CD14-positive monocyte (primary cell): ENCODE results near the gene TRIM62. TPM values are rescaled to one million over a fixed set of nuclear protein-coding genes. Genes with fewer than 3 reads are reported as not detected.

ENCODE experiments used
- DNase-seq, 3 donors: peaks; one replicate each; pipeline ENCODE4 v3.0.0-alpha.2; 2011 to 2022
- H2AFZ ChIP-seq: 2 replicates; pipeline ENCODE4 v1.6.0; 2012; ENCODE audit warnings: mild to moderate bottlenecking, low read depth, low read length, inconsistent platforms; ENCODE audit not compliant: insufficient read depth, poor library complexity, severe bottlenecking
- H3K27ac ChIP-seq, 2 donors: 1 replicate in 1 of 2; 2 replicates in 1 of 2; pipeline ENCODE4 v1.5.1; 2012 to 2013; ENCODE audit warnings: low read length in 2 of 2, control low read depth in 1 of 2, inconsistent platforms in 1 of 2, low read depth in 1 of 2, mild to moderate bottlenecking in 1 of 2
- H3K27me3 ChIP-seq, 2 donors: one replicate each; pipeline versions ENCODE4 v1.6.0 to v1.6.1; 2011 to 2013; ENCODE audit warnings: low read length in 2 of 2; ENCODE audit not compliant: control insufficient read depth in 2 of 2, insufficient read depth in 2 of 2
- H3K36me3 ChIP-seq, 2 donors: replicated peaks in 1 of 2; 1 replicate in 1 of 2; 2 replicates in 1 of 2; pipeline versions ENCODE4 v1.5.1 to v1.6.1; 2012 to 2013; ENCODE audit warnings: low read length in 2 of 2, control low read depth in 1 of 2, inconsistent platforms in 1 of 2, mild to moderate bottlenecking in 1 of 2; ENCODE audit not compliant: insufficient read depth in 2 of 2, control insufficient read depth in 1 of 2
- H3K4me1 ChIP-seq, 2 donors: 1 replicate in 1 of 2; 2 replicates in 1 of 2; pipeline versions ENCODE4 v1.5.1 to v1.6.1; 2012 to 2013; ENCODE audit warnings: low read length in 2 of 2, control low read depth in 1 of 2, inconsistent platforms in 1 of 2, mild to moderate bottlenecking in 1 of 2, moderate library complexity in 1 of 2; ENCODE audit not compliant: insufficient read depth in 2 of 2, control insufficient read depth in 1 of 2
- H3K4me2 ChIP-seq: replicated peaks from 2 replicates; pipeline ENCODE3; 2012; ENCODE audit warnings: low read length, moderate library complexity, mild to moderate bottlenecking; ENCODE audit not compliant: poor library complexity, severe bottlenecking; ENCODE audit errors: extremely low read depth
- H3K4me3 ChIP-seq, 3 experiments: fragments of 200-600 bp in 1 of 3; sonication (generic) in 1 of 3; replicated peaks in 1 of 3; 1 replicate in 2 of 3; 2 replicates in 1 of 3; pipeline ENCODE4 v1.5.1; 2011 to 2013; ENCODE audit warnings: low read length in 3 of 3, mild to moderate bottlenecking in 3 of 3, control low read depth in 2 of 3, low read depth in 2 of 3, inconsistent platforms in 1 of 3, moderate library complexity in 1 of 3
- H3K79me2 ChIP-seq: 2 replicates; pipeline ENCODE4 v1.6.0; 2012; ENCODE audit warnings: mild to moderate bottlenecking, control low read depth, inconsistent platforms, low read length, moderate library complexity; ENCODE audit not compliant: insufficient read depth
- H3K9ac ChIP-seq: 2 replicates; pipeline ENCODE4 v1.6.0; 2017; ENCODE audit warnings: low read length, mild to moderate bottlenecking; ENCODE audit not compliant: insufficient read depth, poor library complexity, severe bottlenecking
- H3K9me3 ChIP-seq, 2 donors: replicated peaks in 1 of 2; 1 replicate in 1 of 2; 2 replicates in 1 of 2; pipeline versions ENCODE4 v1.5.1 to v1.6.1; 2012 to 2013; ENCODE audit warnings: low read length in 2 of 2, control low read depth in 1 of 2; ENCODE audit not compliant: control insufficient read depth in 1 of 2, insufficient read depth in 1 of 2
- H4K20me1 ChIP-seq: 2 replicates; pipeline ENCODE4 v1.6.0; 2012; ENCODE audit warnings: mild to moderate bottlenecking, low read length, control low read depth, moderate library complexity; ENCODE audit not compliant: insufficient read depth
- H3K27ac Mint-ChIP-seq, 7 donors: one replicate each; pipeline ENCODE4 v1.8.0; 2020; ENCODE audit warnings: mild to moderate bottlenecking in 7 of 7, mixed read lengths in 7 of 7, moderate library complexity in 6 of 7, inconsistent platforms in 2 of 7
- H3K27me3 Mint-ChIP-seq, 3 donors: one replicate each; pipeline ENCODE4 v1.8.0; 2021 to 2022; ENCODE audit warnings: low read depth in 3 of 3, mild to moderate bottlenecking in 3 of 3, mixed read lengths in 3 of 3, moderate library complexity in 3 of 3, inconsistent platforms in 1 of 3
- H3K36me3 Mint-ChIP-seq, 2 donors: one replicate each; pipeline ENCODE4 v1.8.0; 2020; ENCODE audit warnings: mixed read lengths in 2 of 2, inconsistent platforms in 1 of 2, mild to moderate bottlenecking in 1 of 2
- H3K4me1 Mint-ChIP-seq: one replicate; pipeline ENCODE4 v1.8.0; 2020; ENCODE audit warnings: mild to moderate bottlenecking, mixed read lengths
- H3K4me3 Mint-ChIP-seq, 2 donors: one replicate each; pipeline ENCODE4 v1.8.0; 2020; ENCODE audit warnings: mild to moderate bottlenecking in 2 of 2, mixed read lengths in 2 of 2, moderate library complexity in 1 of 2
- H3K9me3 Mint-ChIP-seq, 7 donors: one replicate each; pipeline ENCODE4 v1.8.0; 2020 to 2022; ENCODE audit warnings: mixed read lengths in 7 of 7, mild to moderate bottlenecking in 6 of 7, moderate library complexity in 6 of 7, inconsistent platforms in 2 of 7
- WGBS: methylation state at CpG from one replicate; pipeline ENCODE4 v1.1.5; 2013; ENCODE audit warnings: missing lambda C conversion rate; ENCODE audit not compliant: insufficient coverage; 5-methylcytosine and 5-hydroxymethylcytosine counted together
- intact Hi-C, 2 donors: fragments of 100-400 bp; cut with micrococcal nuclease; formaldehyde crosslinking; loops; one replicate each; pipeline versions ENCODE4 v1.15.0 to v1.15.1; 2023
- polyA plus RNA-seq, 3 donors: library from polyadenylated mRNA; depleted of rRNA in 1 of 3; unstranded in 2 of 3; stranded (reverse) in 1 of 3; fragments of 300-500 nt in 2 of 3; fragments of >200 nt in 1 of 3; fragmentation: Illumina TruSeq in 2 of 3; gene quantifications; 1 replicate in 2 of 3; 2 replicates in 1 of 3; pipeline ENCODE4 v1.2.3, GENCODE V29; 2012 to 2021
- TF ChIP-seq, protein P1 (sequence below): fragments of 200-600 bp; IDR thresholded peaks from one replicate; pipeline ENCODE4 v1.8.0; 2022; ENCODE audit warnings: antibody characterized with exemption, mild to moderate bottlenecking

TRIM62 gene
- polyA plus RNA-seq, 3 donors = 1.7 to 8.1 (median 2.1) TPM

DNA sequence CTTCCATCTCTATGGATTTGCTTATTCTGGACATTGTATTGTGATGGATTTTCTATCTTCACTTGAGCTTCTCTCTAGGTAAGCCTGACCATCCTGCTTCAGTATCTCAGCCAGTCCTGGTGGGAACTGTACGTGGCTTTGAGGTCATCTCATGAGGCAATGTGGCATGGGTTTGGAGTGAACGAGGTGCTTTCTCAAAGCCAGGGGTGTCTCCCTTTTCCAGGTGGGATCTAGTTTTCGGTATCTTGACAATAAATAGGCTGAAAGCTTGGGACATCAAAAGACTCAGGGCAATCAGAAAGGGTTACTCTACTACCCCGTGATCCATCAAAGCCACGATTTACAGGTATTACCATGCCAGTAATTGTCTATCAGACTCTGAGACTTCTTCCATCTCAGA is 60.1 kb downstream of the TRIM62 start:
- no peak overlapping the region for H3K27ac Mint-ChIP-seq
- TF ChIP-seq, protein P1, sequence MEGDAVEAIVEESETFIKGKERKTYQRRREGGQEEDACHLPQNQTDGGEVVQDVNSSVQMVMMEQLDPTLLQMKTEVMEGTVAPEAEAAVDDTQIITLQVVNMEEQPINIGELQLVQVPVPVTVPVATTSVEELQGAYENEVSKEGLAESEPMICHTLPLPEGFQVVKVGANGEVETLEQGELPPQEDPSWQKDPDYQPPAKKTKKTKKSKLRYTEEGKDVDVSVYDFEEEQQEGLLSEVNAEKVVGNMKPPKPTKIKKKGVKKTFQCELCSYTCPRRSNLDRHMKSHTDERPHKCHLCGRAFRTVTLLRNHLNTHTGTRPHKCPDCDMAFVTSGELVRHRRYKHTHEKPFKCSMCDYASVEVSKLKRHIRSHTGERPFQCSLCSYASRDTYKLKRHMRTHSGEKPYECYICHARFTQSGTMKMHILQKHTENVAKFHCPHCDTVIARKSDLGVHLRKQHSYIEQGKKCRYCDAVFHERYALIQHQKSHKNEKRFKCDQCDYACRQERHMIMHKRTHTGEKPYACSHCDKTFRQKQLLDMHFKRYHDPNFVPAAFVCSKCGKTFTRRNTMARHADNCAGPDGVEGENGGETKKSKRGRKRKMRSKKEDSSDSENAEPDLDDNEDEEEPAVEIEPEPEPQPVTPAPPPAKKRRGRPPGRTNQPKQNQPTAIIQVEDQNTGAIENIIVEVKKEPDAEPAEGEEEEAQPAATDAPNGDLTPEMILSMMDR = no peak
- Histone ChIP-seq H3K27ac (no peak overlapping the region), H3K4me1 (peaks cover 4 to 5% of the 10 kb centered on the region in 2 donors), H3K4me2 (no peak overlapping the region), H3K9me3 (peaks cover 0 to 3% of the 10 kb centered on the region in 2 donors), H3K36me3 (no peaks in the 10 kb centered on the region), H3K27me3 (no peaks in the 10 kb centered on the region), H3K4me3 (no peak overlapping the region), H4K20me1 (no peaks in the 10 kb centered on the region), H3K79me2 (no peaks in the 10 kb centered on the region), H3K9ac (no peak overlapping the region), H2AFZ (no peak overlapping the region)
- peaks cover 2 to 16% (median 13%) of the 10 kb centered on the region in 3 donors for H3K27me3 Mint-ChIP-seq
- no peak for DNase-seq
- intact Hi-C loops = loop anchor here in 1 of 2 donors (10.0 kb wide), 1 partner anchor 63 kb away; the partner anchor contains the start of gene TRIM62
- H3K36me3 Mint-ChIP-seq = peaks cover 3 to 8% of the 10 kb centered on the region in 2 donors
- H3K4me1 Mint-ChIP-seq = no peaks in the 10 kb centered on the region
- WGBS = 82% methylated on average over 3 of the region's 5 CpGs
- H3K4me3 Mint-ChIP-seq = no peak overlapping the region
- H3K9me3 Mint-ChIP-seq = peaks cover 0 to 8% (median 5%) of the 10 kb centered on the region in 7 donors

DNA sequence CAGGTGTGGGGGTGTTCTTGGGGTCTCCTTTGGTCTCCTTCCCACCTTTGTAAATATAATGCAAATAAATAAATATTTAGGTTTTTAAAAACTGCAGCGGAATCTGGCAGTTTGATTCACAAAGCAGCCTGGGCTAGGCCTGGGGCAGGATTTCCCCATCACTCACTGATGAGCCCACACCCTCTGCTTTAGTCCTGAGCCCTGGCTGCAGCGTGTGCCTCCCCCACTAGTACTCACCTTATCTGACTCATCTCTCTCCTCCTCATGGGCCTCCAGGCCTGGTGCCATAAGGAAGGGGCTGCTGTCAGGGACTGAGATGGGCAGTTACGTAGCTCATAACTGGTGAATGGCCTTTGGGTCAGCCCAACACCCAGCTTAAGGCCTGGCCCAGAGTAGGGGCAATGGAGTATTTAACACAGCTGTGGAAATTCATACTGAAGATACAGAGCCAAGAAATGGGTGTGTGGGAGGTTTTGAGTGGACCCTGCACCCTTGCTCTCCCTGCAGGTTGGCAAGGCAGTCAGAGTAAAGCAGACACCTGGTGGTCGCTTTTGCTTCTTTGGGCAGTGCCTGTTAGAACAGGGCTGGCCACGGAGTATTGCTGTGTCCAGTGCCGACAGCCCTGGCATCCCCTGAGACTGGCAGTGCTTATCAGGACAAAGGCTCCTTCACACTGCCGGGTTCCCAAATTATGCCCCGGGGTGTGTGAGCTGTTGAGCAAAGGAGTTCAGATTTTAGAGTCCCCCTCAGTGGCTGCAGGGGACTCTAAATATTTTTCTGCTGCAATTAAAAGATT is 61.2 kb downstream of the TRIM62 start:
- H2AFZ ChIP-seq = no peak overlapping the region
- TF ChIP-seq, protein P1 = no peak
- DNase-seq = no peak
- H3K4me3 Mint-ChIP-seq = no peak overlapping the region
- H3K4me1 Mint-ChIP-seq = no peaks in the 10 kb centered on the region
- H3K4me3 ChIP-seq = no peak overlapping the region
- H3K4me2 ChIP-seq = no peak overlapping the region
- no peak overlapping the region for H3K9ac ChIP-seq
- H3K27ac ChIP-seq = no peak overlapping the region
- H3K4me1 ChIP-seq = no peaks in the 10 kb centered on the region
- peaks cover 3 to 8% of the 10 kb centered on the region in 2 donors for H3K36me3 Mint-ChIP-seq
- H3K27ac Mint-ChIP-seq = peak overlapping the region in 1 of 7 donors; percentile 55
- H3K27me3 ChIP-seq = no peaks in the 10 kb centered on the region
- no peaks in the 10 kb centered on the region for H3K79me2 ChIP-seq
- H3K27me3 Mint-ChIP-seq = peaks cover 2 to 16% (median 13%) of the 10 kb centered on the region in 3 donors
- H3K9me3 Mint-ChIP-seq = peaks cover 0 to 8% (median 5%) of the 10 kb centered on the region in 7 donors
- H3K9me3 ChIP-seq = peaks cover 0 to 3% of the 10 kb centered on the region in 2 donors
- intact Hi-C loops = loop anchor here in 1 of 2 donors (10.0 kb wide), 1 partner anchor 64 kb away; the partner anchor contains the start of gene TRIM62
- WGBS = 94% methylated on average over 6 of the region's 8 CpGs
- H3K36me3 ChIP-seq = no peaks in the 10 kb centered on the region
- no peaks in the 10 kb centered on the region for H4K20me1 ChIP-seq
